ENCODE data around the gene MYL5. TPM values are rescaled to one million over a fixed set of nuclear protein-coding genes. Genes with fewer than 3 reads are reported as not detected.

Gene MYL5
- total and polyA plus RNA-seq, 2 of the 4 experiments (the other 2 are of a cell fraction) = 9.1 to 16.0 TPM

DNA sequence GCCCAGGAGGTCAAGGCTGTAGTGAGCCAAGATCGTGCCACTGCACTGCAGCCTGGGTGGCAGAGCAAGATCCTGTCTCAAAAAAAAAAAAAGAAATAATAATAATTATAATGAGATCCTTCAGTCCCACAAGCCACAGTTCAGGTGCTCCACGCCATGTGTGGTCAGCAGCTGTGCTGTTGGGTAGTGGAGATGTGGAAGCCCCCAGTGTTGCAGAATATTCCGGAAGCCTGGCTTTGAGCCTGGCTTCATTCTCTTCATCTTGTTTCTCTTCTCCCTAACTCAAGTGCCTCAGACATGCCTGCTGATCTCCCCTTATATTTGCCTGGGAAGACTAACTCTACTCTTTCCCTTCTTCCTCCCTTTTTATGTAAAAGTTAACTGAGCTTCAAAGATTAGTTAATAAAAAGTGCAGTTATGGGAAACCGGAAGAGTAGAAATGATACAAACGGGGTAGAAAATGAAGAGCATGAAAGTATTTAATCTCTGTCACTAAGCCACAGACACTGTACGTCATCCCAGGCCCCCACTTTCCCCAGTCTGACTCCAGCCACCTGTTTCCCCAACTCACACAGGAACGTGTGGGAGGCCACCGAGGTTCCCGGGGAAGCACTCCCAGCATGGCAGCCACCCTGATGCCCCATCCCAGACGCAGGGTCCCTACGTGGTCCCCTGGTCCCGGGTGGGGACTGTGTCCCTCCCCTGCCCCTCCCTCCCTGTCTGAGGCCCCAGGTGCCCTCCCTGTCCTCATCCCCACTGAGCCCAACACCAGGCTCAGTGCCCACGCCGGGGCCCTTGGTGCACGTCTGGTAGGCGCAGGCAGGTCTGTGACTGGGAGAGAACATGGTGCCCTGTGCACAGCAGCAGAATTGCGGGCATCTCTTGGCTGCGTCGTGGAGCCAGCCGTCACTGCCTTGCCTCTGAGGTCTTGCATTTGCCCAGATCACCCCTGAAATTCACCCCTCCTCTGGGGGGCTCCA is 55.3 kb downstream of the MYL5 start (continued):
- no peak for TF ChIP-seq MAFK (IDR thresholded peaks at IDR 0.05; ENCODE audit: low read depth, low read length)

- no peak overlapping the region for H2AK5ac ChIP-seq (ENCODE audit: low read depth, low read length)
- no peaks in the 10 kb centered on the region for H3K27me3 ChIP-seq (ENCODE audit: control insufficient read depth, insufficient read depth, low read length)
- DNase-seq (no peak), ATAC-seq (ENCODE audit: low read depth) (no peak)
- CTCF ChIA-PET = no interaction called here
- 94% methylated on average over 23 of the region's 27 CpGs; no CpG with 5 or more reads in 1 of the 2 experiments for WGBS, 2 experiments (ENCODE audit: extremely low coverage in 2 of 2, insufficient read length in 1 of 2)
- H3K4me2 ChIP-seq (ENCODE audit: low read depth, low read length) = no peak overlapping the region
- peaks cover 12% of the 10 kb centered on the region for H3K4me1 ChIP-seq (ENCODE audit: control insufficient read depth, insufficient read depth, low read length)
- no peak overlapping the region for H3K18ac ChIP-seq (ENCODE audit: low read depth, low read length)
- no peak overlapping the region for H4K91ac ChIP-seq (ENCODE audit: insufficient read depth, low read depth, low read length)
- no peak overlapping the region for H2BK5ac ChIP-seq (ENCODE audit: low read depth, low read length, poor library complexity, severe bottlenecking)
- H4K20me1 ChIP-seq (ENCODE audit: insufficient read depth, low read length) = peaks cover 59% of the 10 kb centered on the region
- dilution Hi-C loops (cut with HindIII; ENCODE audit: low sequenced_read_pairs, unreplicated experiment) = no loop called here
- no peak overlapping the region for H4K5ac ChIP-seq (ENCODE audit: low read depth, low read length)
- no peak overlapping the region for H3K9ac ChIP-seq (ENCODE audit: low read depth, low read length)
- no peak overlapping the region for H3K14ac ChIP-seq (replicated peaks; ENCODE audit: low read depth, low read length)
- H2BK120ac ChIP-seq (ENCODE audit: low read depth, low read length) = no peak overlapping the region
- H4K8ac ChIP-seq (ENCODE audit: low read depth in 2 of 2, low read length in 2 of 2) = no peak overlapping the region
- no peaks in the 10 kb centered on the region for H3K9me3 ChIP-seq (ENCODE audit: control insufficient read depth, insufficient read depth, low read length)
- H3K9me1 ChIP-seq (ENCODE audit: insufficient read depth, low read length) = peaks cover 9% of the 10 kb centered on the region
- no peak overlapping the region for H2BK15ac ChIP-seq (ENCODE audit: low read depth, low read length)
- H2AK9ac ChIP-seq (replicated peaks; ENCODE audit: low read depth, low read length, poor library complexity) = peak overlapping the region; percentile 28
- intact Hi-C loops (cut with micrococcal nuclease) = no loop called here
- H3K23ac ChIP-seq (ENCODE audit: low read depth, low read length) = no peak overlapping the region
- POLR2A ChIA-PET (ENCODE audit: unreplicated experiment) = no interaction called here
- no peak overlapping the region for H2BK20ac ChIP-seq (ENCODE audit: low read depth, low read length)
- no peak overlapping the region for H3K4me3 ChIP-seq (ENCODE audit: insufficient read depth, low read depth, low read length)
- H3K27ac ChIP-seq (ENCODE audit: insufficient read depth, low read length) = no peak overlapping the region
- in situ Hi-C loops (cut with MboI; ENCODE audit: low sequenced_read_pairs) = no loop called here
- no peak overlapping the region for H2AFZ ChIP-seq (replicated peaks; ENCODE audit: low read length, poor library complexity)
- H3K36me3 ChIP-seq (ENCODE audit: control insufficient read depth, insufficient read depth, low read length) = peaks cover 42% of the 10 kb centered on the region
- H3K4ac ChIP-seq (ENCODE audit: low read depth, low read length) = no peak overlapping the region
- no peak overlapping the region for H3K56ac ChIP-seq (ENCODE audit: extremely low read depth, insufficient read depth, low read length)
- no TSS peak for BruUV-seq (replicated peaks)
- H3K79me1 ChIP-seq (ENCODE audit: low read depth in 1 of 2, low read length in 2 of 2) = peaks cover 15 to 58% of the 10 kb centered on the region in 2 experiments
- TF ChIP-seq MAFK (IDR thresholded peaks at IDR 0.05; ENCODE audit: low read depth, low read length) = no peak
- TF ChIP-seq SMC3 (IDR thresholded peaks at IDR 0.05; ENCODE audit: low read depth, low read length) = no peak
- TF ChIP-seq NFE2L2 (IDR thresholded peaks at IDR 0.05; ENCODE audit: low read depth, low read length) = no peak
- TF ChIP-seq, protein P1, sequence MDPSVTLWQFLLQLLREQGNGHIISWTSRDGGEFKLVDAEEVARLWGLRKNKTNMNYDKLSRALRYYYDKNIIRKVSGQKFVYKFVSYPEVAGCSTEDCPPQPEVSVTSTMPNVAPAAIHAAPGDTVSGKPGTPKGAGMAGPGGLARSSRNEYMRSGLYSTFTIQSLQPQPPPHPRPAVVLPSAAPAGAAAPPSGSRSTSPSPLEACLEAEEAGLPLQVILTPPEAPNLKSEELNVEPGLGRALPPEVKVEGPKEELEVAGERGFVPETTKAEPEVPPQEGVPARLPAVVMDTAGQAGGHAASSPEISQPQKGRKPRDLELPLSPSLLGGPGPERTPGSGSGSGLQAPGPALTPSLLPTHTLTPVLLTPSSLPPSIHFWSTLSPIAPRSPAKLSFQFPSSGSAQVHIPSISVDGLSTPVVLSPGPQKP (IDR thresholded peaks at IDR 0.05; ENCODE audit: borderline replicate concordance, low read depth, low read length) = no peak
- no peak for TF ChIP-seq FOS (IDR thresholded peaks at IDR 0.05; ENCODE audit: low read depth, low read length)
- no peak for TF ChIP-seq CHD1 (IDR thresholded peaks at IDR 0.05; ENCODE audit: low read depth, low read length)
- TF ChIP-seq RCOR1 (IDR thresholded peaks at IDR 0.05; ENCODE audit: insufficient replicate concordance, low read length) = no peak
- TF ChIP-seq RFX5 (IDR thresholded peaks at IDR 0.05; ENCODE audit: low read depth, low read length) = no peak
- TF ChIP-seq CTCF (conservative IDR thresholded peaks at IDR 0.05; ENCODE audit: low read depth, low read length) = no peak
- no peak for TF ChIP-seq BHLHE40 (IDR thresholded peaks at IDR 0.05; ENCODE audit: low read depth, low read length)
- TF ChIP-seq MXI1 (IDR thresholded peaks at IDR 0.05; ENCODE audit: borderline replicate concordance, low read depth, low read length) = no peak
- no peak for TF ChIP-seq POLR2A (IDR thresholded peaks at IDR 0.05; ENCODE audit: low read depth, low read length)
Observed at GRCh38 chr4:730511-730910, 56.2 kb downstream of the MYL5 start.

Measured in IMR-90 (cell line).